Muscle layer of duodenum (tissue), 2 donors: ENCODE data around the gene TFAP2D.

Source experiments
- H3K27ac ChIP-seq: one replicate; pipeline ENCODE4 v1.7.0; 2013; ENCODE audit warnings: mild to moderate bottlenecking, low read length
- H3K27me3 ChIP-seq: one replicate; pipeline ENCODE4 v1.7.0; 2013; ENCODE audit warnings: low read depth, mild to moderate bottlenecking, control low read depth, low read length
- H3K36me3 ChIP-seq, 2 donors: one replicate each; pipeline ENCODE4 v1.7.0; 2013; ENCODE audit warnings: low read length in 2 of 2, control low read depth in 1 of 2, mild to moderate bottlenecking in 1 of 2; ENCODE audit not compliant: insufficient read depth in 2 of 2, control insufficient read depth in 1 of 2
- H3K4me1 ChIP-seq, 2 donors: one replicate each; pipeline ENCODE4 v1.7.0; 2013; ENCODE audit warnings: low read length in 2 of 2, mild to moderate bottlenecking in 2 of 2, control low read depth in 1 of 2, moderate library complexity in 1 of 2; ENCODE audit not compliant: insufficient read depth in 2 of 2, control insufficient read depth in 1 of 2
- H3K4me3 ChIP-seq, 2 donors: one replicate each; pipeline ENCODE4 v1.7.0; 2013; ENCODE audit warnings: low read length in 2 of 2, low read depth in 1 of 2, mild to moderate bottlenecking in 1 of 2
- H3K9me3 ChIP-seq, 2 donors: one replicate each; pipeline ENCODE4 v1.7.0; 2013; ENCODE audit warnings: low read length in 2 of 2, control low read depth in 1 of 2, mild to moderate bottlenecking in 1 of 2; ENCODE audit not compliant: control insufficient read depth in 1 of 2
- donor health status: healthy.

The TFAP2D gene

GRCh38 chr6:50819904-50820868 is 106.9 kb downstream of the TFAP2D start:
- H3K4me1 ChIP-seq: peaks cover 0 to 23% of the 10 kb centered on the region in 2 donors
- peak overlapping the region; percentile 13 to 46 for H3K4me3 ChIP-seq
- peaks cover 64% of the 10 kb centered on the region for H3K27me3 ChIP-seq
- H3K9me3 ChIP-seq: no peaks in the 10 kb centered on the region
- H3K27ac ChIP-seq: no peak overlapping the region
- H3K36me3 ChIP-seq: no peaks in the 10 kb centered on the region

DNA sequence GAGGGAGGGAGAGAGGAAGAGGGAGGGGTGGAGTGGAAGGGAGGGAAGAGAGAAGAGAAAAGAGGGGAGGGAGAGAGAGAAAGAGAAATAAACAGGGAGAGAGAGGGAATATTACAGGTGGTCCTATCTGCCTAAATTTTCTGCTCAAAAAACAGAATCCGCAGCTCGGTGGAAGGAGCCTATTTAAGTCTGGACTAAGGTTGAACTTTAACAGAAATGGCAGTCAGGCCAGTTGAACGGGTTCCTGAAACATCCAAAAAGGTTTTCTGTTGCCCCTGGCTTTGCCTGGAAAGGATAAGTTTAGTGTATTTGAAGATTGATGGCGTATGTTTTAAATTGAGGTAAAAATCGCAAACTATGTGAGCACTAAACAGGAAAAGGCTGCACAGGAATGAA is 107.5 kb downstream of the TFAP2D start:
- Histone ChIP-seq H3K36me3 (no peaks in the 10 kb centered on the region), H3K9me3 (no peaks in the 10 kb centered on the region), H3K27me3 (peaks cover 71% of the 10 kb centered on the region), H3K4me1 (peaks cover 0 to 19% of the 10 kb centered on the region in 2 donors), H3K27ac (no peak overlapping the region), H3K4me3 (peak overlapping the region in 1 of 2 donors; percentile 46)

- H3K4me1 ChIP-seq: peaks cover 0 to 16% of the 10 kb centered on the region in 2 donors
- peaks cover 78% of the 10 kb centered on the region for H3K27me3 ChIP-seq
- H3K36me3 ChIP-seq: no peaks in the 10 kb centered on the region
- no peak overlapping the region for H3K4me3 ChIP-seq
- no peak overlapping the region for H3K27ac ChIP-seq
- no peaks in the 10 kb centered on the region for H3K9me3 ChIP-seq
These were observed 108.2 kb downstream of the TFAP2D start for GRCh38 chr6:50821441-50822077.

DNA sequence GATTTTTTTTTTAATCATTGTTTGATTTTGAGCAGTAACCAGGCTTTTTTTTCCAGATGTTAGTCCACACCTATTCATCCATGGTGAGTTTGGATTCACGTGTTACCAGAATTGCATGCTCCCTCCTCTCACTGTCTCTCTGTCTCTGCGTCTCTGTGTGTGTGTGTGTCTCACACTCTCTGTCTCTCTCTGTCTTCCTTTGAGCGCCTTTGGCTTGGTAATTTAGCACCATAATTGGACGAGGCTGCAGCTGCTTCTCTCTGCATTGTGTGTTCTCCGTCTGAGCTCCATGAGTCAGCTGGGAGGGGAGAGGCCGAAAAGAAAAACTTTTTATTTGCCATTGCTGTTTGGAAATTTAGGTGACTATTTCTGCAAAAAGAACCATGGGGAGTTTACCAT is 108.8 kb downstream of the TFAP2D start:
- peaks cover 78% of the 10 kb centered on the region for H3K27me3 ChIP-seq

More for the DNA sequence above, 108.8 kb downstream of the TFAP2D start:
- Histone ChIP-seq H3K4me1 (peaks cover 0 to 16% of the 10 kb centered on the region in 2 donors), H3K27ac (no peak overlapping the region), H3K36me3 (no peaks in the 10 kb centered on the region), H3K4me3 (no peak overlapping the region), H3K9me3 (no peaks in the 10 kb centered on the region)
